Suprapubic skin (tissue), 3 donors: ENCODE results near the gene CDH22.

Experiments used
- CTCF ChIP-seq, 2 donors: fragments of 200-600 bp in 1 of 2; fragments of 450-650 bp in 1 of 2; sonication (generic) in 1 of 2; IDR thresholded peaks; one replicate each; pipeline ENCODE4 v1.5.1; 2016 to 2019; ENCODE audit warnings: antibody characterized with exemption in 2 of 2, mild to moderate bottlenecking in 1 of 2, moderate library complexity in 1 of 2
- EP300 ChIP-seq: sonication (generic); formaldehyde crosslinking; IDR thresholded peaks from one replicate; pipeline ENCODE4 v1.6.1; 2017; ENCODE audit warnings: antibody characterized with exemption

GRCh38 chr20:46152824-46153586 lies 155.3 kb downstream of the CDH22 start:
- no peak for TF ChIP-seq CTCF (IDR thresholded peaks at IDR 0.05)
- no peak for TF ChIP-seq EP300
